AG08395 (cell line): ENCODE data around the gene LINC01488.

ENCODE experiments used
- DNase-seq: peaks from one replicate; pipeline ENCODE4 v3.0.0; 2012; ENCODE audit warnings: mixed read lengths, low spot score

Gene LINC01488

DNA sequence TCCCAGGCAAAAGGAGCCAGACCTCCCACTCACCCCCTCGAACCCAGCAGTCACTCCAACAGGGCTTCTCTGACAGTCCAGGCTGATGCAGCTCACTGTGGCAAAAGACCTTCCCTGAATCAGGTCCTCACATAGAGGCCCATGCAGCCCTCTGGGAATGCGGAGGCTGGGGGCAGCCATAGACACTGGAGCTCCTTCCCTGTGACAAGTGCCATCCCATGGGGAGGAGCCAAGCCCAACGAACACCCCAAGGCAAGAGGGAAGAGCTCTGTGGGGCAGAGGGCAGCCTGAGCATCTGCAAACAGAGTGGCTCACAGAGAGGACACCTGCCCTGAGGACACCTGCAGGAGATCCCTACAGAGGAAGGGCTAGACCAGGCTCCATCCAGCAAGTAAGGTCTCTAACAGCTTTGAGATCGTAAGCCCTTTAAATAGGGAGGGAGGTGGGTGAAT, at the start of gene LINC01488:
LINC01488 (plus strand) TSS at position 271 of the 452 bp plus-strand sequence.
- DNase-seq = no peak

DNA sequence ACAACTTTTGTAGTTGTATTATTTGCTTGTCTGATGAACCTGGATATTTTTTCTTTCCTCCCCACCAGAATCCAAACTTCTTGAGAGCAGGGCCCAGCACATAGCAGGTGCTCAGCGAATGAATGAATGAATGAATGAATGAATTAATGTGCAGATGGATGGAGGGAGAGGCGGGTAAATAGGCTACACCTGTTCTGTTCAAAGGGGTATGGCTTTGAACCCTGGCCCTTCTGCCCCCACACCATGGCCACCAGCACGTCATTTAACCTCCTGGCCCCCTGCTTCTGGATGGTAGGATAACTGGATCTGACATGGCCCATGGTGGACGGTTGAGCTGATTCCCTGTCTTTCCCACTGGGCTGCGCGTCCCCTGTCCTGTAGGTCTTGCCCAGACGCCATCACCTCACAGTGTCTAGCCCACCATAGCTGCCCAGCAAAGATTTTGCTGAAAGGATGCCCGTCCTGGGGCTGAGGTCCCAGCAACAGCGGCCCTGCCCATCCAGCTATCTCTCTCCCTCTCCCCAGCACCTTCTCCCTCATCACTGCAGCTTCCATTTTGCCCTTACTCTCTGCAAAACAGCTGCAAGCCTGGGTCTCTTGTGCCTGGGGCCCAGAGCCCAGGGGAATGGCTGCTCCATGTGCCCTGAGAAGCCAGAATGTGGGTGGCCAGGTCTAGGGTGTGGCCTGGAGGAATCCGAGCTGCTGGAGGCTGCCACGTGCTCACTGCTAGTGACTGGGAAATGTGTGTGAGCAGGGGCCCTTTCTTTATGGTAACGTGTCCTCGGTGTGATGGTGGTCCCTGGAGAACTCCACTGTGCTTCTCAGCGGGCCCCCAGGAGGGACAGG, 49.3 kb upstream of the LINC01488 start:
- DNase-seq = no peak

DNA sequence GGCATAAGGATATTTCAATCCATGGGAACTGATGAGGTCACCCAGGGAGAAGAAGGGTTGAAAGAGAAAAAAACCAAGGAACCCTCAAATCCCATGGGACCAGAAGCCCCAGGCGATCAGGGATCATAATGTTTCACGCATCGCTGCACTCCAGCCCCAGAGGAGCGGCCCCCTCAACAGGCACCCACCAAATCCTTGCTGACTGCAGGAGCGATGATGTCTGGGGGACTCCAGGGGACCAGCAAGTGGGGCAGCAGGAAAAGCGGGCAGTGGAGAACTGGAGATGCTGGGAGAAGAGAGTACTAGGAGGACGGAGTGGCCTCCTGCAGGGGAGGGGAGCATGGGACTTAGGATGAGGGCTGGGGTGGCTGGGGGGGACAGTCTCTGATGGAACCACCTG, 47.7 kb upstream of the LINC01488 start:
- no peak for DNase-seq

DNA sequence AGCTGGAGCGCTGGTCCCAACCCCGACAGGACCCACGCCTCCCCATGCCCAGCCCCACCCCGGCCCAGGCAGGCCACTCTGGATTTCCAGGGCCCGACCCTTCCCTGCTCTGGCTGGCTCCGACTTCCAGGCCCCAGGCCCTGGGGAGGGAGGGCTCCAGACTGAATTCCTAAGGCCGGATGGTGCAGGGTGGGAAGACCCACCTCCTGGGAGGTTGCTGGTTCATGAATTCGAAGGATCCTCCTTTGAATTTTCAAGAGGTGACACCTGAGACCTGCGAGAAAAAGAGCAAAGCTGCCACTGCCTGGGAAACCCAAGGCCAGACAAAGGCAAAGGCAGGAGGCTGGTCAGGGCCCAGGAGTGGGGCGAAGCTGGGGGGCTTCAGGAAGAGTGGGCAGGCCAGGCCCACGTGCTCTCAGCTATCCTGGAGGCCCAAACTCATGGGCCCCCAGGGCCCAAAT, 47.0 kb upstream of the LINC01488 start:
- DNase-seq = no peak

DNA sequence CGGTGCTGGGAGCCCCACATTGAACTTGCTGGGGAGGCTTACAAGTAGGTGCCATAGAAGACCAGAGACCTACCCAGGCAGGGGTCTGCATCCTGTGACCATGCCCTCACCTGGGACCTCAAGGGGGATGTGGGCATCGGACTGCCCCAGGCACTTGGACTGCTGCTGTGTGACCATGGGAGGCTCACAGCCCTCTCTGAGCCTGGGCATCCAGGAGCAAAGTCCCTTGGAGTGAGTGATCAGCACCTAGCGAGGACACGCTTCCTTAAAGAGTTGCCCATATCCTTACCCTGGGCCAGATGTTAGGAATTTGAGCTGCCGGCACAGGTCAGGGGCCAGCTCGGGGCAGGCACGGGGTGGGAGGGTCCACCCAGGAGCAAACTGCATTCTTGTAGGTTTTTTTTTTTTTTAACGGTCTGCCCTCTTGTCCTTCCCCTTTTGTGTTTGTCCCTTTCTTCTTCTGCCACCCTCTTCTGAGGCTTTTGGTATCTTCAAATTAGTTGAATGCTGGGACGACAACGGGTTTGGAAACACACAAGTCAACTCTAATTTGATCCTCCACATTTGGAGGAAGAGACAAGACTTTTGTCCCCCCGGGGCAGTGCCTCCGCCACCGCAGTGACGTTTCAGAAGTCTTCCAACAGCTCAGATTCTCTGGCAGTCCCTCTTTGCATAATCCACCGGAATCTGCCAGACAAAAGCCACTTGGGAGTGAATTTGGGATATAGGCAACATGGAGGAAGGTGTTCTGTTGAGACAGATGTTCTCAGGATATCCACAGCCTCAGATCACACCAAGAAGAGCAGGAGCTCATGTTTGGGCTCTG, 46.1 kb upstream of the LINC01488 start:
- peak; percentile 11 for DNase-seq

DNA sequence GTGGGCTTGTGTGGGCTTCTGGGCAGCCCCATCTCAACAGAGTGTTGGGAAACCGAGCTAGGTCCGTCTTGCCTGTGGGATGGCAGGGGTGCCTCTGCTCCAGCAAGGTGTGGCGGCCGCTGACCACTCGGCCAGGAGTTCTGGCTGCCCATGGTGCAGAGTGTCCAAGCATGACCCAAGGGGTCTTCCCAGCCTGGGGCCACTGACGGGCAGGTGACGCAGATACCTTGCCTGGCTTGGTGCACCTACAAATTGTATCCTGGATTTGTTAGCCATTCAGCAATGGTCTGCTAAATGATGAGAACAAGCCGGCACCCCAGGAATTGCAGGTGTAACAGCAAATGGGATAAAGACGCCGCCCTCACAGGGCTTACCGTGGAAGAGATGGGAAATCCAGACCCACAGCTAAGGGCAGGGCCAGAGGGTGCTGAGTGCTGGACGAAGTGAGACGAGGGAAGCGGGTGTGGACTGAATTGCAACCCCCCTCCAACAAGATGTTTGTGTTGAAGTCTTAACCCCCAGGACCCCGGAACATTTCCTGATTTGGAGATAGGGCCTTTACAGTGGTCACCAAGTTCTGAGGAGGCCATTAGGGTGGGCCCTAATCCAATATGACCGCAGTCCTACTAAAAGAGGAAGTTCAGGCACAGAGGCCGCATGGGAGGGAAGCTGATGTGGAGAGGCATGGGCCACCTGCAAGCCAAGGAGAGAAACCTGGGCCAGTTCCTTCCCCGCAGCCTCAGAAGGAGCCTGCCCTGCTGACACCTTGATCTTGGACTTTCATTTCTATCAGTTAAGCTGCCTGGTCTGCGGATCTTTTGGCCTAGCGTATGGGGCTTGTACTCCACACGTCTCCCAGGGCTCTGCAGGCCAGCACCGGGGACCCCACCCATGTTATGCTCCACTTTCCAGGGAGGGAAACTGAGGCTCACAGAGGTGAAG, 45.2 kb upstream of the LINC01488 start:
- no peak for DNase-seq

DNA sequence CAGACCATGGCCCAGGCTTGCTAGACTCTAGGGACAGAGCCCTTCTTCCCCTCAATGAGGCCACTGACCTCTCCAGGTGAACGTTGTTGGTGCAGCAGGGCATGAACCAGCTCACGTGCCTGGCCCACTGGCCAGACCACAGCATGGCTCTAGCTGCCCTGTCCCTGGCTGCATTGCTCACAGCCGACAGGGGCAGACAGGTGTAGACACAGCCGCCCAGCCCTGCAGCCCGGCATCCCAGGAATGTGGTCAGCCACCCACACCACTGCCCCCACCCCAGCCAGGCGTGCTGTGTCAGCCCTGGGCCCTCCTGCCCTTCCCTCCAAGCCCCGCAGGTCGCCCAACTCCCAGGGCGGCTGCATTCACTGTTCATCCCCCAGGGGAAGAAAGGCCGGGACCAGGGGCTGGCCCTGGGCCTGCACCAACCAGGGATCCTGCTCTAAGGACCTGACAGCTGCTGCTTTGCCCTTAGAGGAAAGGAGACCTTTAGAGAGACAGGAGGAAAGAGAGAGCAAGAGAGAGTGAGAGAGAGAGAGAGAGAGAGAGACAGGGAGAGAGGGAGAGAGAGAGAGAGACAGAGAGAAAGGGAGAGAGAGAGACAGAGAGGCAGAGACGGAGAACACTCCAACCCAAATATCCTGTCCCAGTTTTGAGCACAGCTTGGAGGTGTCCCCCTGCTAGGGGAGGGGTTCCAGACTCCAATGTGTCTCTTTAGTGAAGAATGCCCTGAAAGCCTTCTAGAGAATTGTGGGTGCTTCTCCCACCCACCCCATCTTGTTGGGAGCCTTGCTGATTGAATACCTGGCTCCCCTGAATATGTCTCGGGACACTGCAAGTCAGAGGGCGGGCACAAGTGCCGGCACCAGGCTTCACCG, 44.2 kb upstream of the LINC01488 start:
- DNase-seq = no peak

DNA sequence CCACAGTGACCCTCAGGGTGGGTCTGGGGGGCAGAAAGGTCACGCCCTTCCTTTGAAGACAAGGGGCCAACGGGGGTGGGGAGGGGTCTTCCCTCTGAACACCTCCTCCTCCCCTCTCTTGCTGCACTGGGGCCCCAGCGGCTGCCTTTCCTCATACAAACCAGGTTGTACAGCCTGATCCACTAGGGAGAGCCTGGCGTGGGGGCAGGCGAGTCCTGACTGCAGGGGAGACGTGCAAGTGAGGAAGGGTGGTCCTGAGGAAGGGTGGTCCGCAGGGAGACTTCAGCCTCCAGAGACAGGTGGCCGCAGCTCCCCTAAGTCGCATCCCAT, 43.6 kb upstream of the LINC01488 start:
- DNase-seq = no peak

DNA sequence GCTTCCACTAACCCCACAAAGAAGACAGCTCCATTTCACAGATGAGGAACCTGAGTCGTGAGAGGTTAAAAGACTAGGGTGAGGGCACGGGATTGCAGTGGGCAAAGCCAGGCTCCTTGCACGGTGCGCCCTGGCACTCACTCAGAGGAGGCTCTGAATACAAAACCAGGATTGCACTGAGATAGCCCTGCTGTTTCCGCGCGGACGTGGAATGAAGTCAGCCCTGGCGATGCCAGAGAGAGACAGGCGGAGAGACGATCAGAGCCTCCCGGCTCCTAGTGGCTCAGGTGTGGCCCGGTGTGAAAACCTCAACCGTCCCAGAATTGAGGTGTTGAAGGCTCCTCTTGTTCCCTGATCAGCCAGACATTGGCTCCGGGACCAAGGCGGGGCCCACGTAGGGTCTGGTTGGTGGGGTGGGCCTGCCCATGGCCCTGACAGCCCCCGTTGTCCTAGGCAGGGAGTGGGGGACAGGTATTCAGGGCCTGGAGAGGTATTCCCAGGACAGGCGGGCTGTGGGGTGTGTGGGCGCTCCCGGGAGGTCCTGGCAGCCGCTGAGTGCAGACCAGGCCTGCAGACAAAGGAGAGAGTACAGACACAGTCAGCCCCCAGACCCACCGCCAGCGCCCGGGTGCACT, 43.1 kb upstream of the LINC01488 start:
- no peak for DNase-seq

DNA sequence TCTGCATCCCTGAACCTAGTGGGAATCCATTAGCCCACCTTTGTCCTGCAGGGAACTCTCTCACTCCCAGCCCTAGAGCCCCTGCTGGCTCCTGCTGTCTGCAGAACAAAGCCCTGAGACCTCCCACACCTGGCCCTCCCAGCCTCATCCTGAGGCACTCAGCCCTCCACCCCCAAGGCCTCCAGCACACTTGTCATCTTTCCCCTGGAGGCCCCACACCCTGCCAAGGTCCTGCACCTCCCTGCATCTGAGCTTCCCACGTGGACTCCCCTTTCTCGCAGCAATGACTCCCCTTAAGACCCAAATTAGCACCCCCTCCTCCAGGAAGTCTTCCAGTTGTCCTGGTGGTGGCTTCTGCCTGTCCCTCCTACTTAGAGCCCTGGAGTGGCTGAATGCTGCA, 42.3 kb upstream of the LINC01488 start:
- DNase-seq = no peak

DNA sequence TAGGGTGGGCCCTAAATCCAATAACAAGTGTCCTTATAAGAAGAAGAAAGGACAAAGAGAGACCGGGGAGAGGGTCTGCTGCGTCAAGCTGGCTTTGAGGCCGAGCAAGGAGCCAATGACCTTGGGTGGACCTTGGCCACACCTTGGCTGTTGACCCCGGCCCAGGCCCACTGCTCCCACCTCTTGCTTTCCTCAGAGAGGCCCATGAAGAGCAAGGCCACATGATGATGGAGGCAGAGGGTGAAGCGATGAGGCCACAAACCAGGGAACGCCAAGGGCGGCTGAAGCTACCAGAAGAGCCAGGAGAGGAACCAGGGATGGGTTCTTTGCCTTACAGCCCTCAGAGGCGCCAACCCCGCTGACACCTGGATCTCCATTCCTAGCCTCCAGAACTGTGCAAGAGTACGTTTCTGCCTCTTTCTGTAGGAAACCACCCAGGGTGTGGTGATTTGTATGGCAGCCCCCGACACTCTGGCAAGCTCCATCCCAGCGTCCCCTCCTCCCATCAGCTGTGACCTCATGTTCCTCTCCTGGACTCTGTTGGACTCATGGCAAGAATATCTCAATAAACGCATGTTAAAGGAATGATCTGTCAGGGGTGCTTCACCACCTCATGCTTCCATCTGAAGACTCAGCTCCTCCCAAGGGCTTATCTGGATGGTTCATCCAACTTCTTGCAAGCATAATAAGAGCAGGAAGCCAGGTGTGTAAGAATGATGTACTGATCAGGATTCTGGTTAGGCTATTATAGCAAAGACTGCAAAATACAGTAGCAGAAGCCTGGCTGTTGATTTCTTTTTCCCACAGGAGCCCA, 41.6 kb upstream of the LINC01488 start:
- no peak for DNase-seq

DNA sequence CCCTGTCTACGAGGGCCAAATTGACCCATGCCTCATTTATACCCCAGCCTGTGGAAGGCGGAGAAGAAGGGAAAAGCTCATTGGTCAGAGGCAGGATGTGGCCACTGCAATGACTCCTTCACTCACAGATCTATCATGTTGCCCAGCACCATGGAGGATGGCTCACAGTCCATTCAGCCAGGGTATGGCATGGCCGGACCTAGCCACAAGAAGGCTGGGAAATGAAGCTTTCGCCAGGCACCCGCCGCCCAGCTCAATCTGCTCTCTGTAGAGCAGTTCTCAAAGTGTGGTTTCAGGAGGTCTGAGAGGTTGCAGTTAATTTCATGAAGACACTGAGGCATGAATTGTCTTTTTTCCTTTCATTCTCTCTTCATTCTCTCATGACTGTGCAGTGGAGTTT, 40.6 kb upstream of the LINC01488 start:
- no peak for DNase-seq

DNA sequence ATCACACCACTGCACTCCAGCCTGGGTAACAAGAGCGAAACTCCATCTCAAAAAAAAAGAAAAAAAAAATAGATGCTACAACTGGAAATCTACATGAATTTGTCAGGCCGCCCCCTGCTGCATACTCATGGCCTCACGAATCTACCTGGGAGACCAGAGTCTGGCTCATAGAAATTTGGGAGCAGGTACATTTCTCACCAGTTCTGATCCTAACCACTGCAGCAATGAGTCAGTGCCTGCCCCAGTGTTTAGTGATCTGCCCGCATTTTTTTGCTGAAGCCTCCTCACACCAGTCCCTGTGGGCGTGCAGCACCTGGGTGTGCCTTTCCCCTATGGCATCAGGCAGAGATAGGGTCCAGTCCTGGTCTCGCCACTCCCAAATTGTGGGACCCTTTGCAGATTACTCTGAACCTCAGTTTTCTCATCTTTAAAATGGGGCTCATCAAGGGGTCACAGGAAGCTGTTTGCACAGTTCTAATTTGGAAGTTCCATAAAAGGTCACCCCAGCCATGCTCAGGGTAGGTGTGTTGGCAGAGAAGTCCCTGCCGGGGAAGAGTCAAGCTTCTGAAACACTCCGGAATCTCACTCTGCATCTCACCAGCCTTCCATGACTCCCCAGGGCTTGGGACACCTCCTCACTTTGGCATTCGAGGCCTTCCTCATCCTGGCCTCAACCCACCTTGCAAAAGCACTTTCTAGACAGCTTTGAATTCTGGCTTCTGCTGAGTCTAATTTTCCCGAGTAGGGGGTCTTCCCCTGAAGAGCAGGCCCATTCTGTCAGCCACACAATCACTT, 39.3 kb upstream of the LINC01488 start:
- no peak for DNase-seq

DNA sequence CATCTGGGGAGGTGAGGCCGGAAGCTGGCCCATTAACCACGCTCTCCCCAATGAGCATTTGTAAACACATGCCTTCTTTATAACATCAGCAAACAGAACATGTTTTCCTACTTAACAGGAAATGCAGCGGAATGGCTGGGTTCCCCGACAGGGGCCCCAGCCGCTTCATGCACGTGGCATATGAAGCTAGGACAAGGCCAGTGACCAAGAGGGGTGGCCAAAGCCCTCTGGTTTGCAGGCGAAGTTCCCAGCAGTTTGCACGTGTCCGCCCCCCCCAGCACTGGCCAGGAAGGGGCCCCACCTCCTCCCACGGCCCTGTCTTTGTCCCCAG, 38.7 kb upstream of the LINC01488 start:
- DNase-seq = peak; percentile 80

DNA sequence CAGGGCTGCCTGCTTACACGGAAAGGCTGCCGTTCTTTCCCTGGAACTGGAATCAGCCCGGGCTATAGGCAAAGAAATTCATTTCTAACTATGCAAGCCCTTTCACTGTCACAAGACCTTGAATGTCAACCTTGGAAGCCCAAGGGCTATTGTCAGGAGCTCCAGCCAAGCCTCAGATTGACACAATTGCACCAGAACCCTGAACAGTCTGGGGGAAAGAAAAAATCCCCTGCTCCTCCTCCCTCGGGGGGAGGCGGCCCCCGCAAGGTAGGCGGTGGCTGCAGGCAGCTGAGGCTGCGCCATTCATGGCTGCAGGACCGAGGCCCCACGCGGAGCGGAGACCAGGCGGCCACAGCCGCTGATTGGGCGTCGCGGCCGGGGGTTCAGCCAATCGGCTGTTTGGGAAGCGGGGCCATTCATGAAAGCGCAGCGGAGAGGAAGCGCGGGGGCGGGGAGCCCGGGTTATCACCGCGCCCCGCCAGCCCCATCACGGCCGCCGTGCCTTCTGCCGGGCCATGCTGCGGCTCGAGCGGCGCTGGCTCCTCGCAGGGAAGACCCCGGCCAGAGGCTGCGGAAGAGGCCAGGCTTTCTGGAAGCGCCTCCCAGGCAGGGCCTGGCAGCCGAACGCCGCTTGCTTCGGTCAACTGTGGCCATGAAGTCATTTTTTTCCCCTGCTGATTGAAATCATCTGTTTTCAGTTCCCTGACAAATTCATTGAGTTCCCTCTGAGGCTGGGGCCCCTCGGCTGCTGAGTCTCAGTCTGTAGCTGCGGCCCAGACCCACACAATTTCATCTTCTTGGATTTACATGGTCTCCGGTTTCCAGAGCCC, 38.1 kb upstream of the LINC01488 start:
- peak; percentile 96 for DNase-seq

DNA sequence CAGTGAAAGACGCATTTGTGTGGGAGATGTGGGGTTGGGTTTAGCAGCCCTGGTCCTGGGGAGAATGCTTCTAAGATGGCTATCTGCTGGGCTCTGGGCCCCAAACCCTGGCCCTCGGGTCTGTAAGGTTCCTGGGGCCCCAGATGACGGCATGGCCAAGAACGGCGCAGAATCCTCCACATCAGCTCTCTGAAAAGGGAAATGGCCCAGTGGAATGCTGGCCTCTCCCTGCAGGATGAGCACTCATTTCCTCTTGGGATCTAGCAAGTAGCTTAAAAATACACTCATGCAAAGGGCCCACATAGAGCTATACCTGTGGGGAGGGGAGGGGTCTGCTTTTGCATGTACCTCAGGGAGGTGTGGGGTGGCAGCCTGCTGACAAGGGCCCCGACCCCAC, 37.5 kb upstream of the LINC01488 start:
- DNase-seq = peak; percentile 25

DNA sequence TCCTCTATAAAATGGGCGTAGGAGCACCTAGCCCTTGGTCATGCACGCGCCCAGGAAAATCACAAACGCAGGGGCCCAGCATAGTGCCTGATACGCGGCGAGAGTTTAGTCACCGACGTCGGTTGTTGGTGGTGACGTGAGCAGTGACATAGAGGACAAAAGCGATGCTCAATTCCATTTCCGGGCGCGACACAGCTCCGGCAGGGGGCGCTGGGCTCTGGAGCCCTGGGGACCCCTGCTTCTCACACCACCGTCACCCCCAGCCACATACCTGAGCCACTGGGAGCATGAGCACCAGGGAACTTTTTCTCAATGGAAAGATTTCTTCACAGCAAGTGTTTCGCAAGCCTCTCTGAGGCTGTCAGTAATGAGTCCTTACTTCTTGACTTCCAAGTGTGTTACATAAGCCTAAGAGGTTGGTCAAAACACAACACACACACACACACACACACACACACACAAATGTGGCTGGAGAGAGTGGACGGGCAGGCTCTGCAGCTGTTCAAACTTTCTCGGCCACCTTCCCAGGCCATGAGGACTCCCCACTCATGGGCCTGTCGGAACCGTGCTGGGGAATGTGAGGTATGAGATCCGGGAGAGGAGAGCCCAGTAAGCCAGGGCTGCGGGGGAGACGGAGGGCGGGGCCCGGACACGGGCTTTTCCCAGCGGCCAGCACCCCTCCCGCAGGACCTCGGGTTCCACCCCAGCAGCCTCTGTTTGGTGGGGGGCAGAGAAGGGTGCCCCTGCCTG, 36.9 kb upstream of the LINC01488 start:
- peak; percentile 84 for DNase-seq
